ENCODE results near the gene PAQR8.
A peak's percentile ranks its signal among the peaks of the same experiment; 100 is the strongest.
"Not testable (repeated sequence)": the region's sequence is repeated elsewhere in the genome, so short reads cannot be mapped to it uniquely, and the experiment has no call there.

Gene PAQR8

GRCh38 chr6:52415917-52416628 is 54.1 kb downstream of the PAQR8 start:
- no peak for DNase-seq

GRCh38 chr6:52416629-52417151 is 54.7 kb downstream of the PAQR8 start:
- DNase-seq, result peak; percentile 24

- DNase-seq, result no peak
Measured at GRCh38 chr6:52417675-52418111, 55.7 kb downstream of the PAQR8 start.

GRCh38 chr6:52418606-52419005 is 56.7 kb downstream of the PAQR8 start:
- no peak for DNase-seq

- peak; percentile 97 for DNase-seq
Measured at GRCh38 chr6:52419809-52420667, 58.1 kb downstream of the PAQR8 start, which contains the start of gene EFHC1. Gene EFHC1 (plus strand): TSS chr6:52420342. CDS start chr6:52420411, 69 bp downstream.

GRCh38 chr6:52420668-52421358 is 58.9 kb downstream of the PAQR8 start:
- no peak for DNase-seq

GRCh38 chr6:52422156-52422555 is 60.2 kb downstream of the PAQR8 start:
- no peak for DNase-seq

- no peak for DNase-seq
Measured at GRCh38 chr6:52423448-52423847, 61.5 kb downstream of the PAQR8 start.

- no peak for DNase-seq
Measured at GRCh38 chr6:52423971-52424381, 62.0 kb downstream of the PAQR8 start.

- DNase-seq, result no peak
Measured at GRCh38 chr6:52424513-52424912, 62.6 kb downstream of the PAQR8 start.

GRCh38 chr6:52426667-52427066 is 64.7 kb downstream of the PAQR8 start:
- DNase-seq, result no peak

- not testable (repeated sequence) for DNase-seq
Measured at GRCh38 chr6:52433294-52433693, 71.3 kb downstream of the PAQR8 start.

- DNase-seq, result no peak
Measured at GRCh38 chr6:52435345-52435744, 73.4 kb downstream of the PAQR8 start.

GRCh38 chr6:52438926-52439325 is 77.0 kb downstream of the PAQR8 start:
- no peak for DNase-seq

GRCh38 chr6:52454556-52454955 is 92.6 kb downstream of the PAQR8 start:
- no peak for DNase-seq

GRCh38 chr6:52457096-52457495 is 95.1 kb downstream of the PAQR8 start:
- no peak for DNase-seq
